ENCODE results near the gene MASP1. TPM values are rescaled to one million over a fixed set of nuclear protein-coding genes. Genes with fewer than 3 reads are reported as not detected.

MASP1 gene
- total and polyA plus RNA-seq, 2 experiments from 2014 or later: 397 to 517 TPM

DNA sequence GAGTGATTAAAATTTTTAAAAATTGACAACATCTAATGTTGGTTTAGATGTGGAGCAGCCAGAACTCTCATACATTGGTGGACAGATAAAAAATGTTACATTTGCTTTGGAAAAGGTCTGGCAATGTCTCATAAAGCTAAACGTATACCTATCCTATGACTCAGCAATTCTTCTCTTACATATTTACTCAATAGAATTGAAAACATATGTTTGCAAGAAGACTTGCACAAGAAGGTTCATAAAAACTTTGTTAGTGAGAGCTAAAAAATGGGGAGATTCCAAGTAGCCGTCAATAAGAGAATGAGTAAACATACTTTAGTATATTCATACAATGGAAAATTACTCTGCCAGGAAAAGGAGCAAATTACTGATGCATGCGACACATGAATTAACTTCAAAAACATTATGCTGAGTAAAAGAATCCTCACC is 30.0 kb downstream of the MASP1 start:
- Histone ChIP-seq H3K27ac (no peak overlapping the region), H3K4me1 (ENCODE audit: low read depth) (peaks cover 54% of the 10 kb centered on the region), H3K4me3 (no peak overlapping the region), H3K36me3 (peaks cover 54% of the 10 kb centered on the region), H3K27me3 (no peaks in the 10 kb centered on the region), H3K9me3 (ENCODE audit: low read depth) (no peaks in the 10 kb centered on the region)
- peak in 1 of 2 donors; percentile 46 for DNase-seq (ENCODE audit: low read depth in 1 of 2, low spot score in 1 of 2)
- no peak for TF ChIP-seq CTCF (IDR thresholded peaks at IDR 0.05; ENCODE audit: low read depth, low read length)

- peak; percentile 17 for TF ChIP-seq CTCF (IDR thresholded peaks at IDR 0.05; ENCODE audit: low read depth, low read length)
- peaks cover 34% of the 10 kb centered on the region for H3K4me1 ChIP-seq (ENCODE audit: low read depth)
- peaks cover 64% of the 10 kb centered on the region for H3K36me3 ChIP-seq
- H3K27ac ChIP-seq: peak overlapping the region; percentile 49
- no peak for DNase-seq (ENCODE audit: low read depth in 1 of 2, low spot score in 1 of 2)
- no peaks in the 10 kb centered on the region for H3K9me3 ChIP-seq (ENCODE audit: low read depth)
- H3K4me3 ChIP-seq: no peak overlapping the region
- no peaks in the 10 kb centered on the region for H3K27me3 ChIP-seq
Measured at GRCh38 chr3:187259171-187259570, 32.4 kb downstream of the MASP1 start.

GRCh38 chr3:187257992-187258692 is 33.4 kb downstream of the MASP1 start:
- Histone ChIP-seq H3K9me3 (ENCODE audit: low read depth) (no peaks in the 10 kb centered on the region), H3K4me1 (ENCODE audit: low read depth) (peaks cover 24% of the 10 kb centered on the region), H3K27ac (no peak overlapping the region), H3K36me3 (peaks cover 71% of the 10 kb centered on the region), H3K4me3 (no peak overlapping the region), H3K27me3 (no peaks in the 10 kb centered on the region)
- TF ChIP-seq CTCF (IDR thresholded peaks at IDR 0.05; ENCODE audit: low read depth, low read length): no peak
- DNase-seq (ENCODE audit: low read depth in 1 of 2, low spot score in 1 of 2): no peak

GRCh38 chr3:187257471-187257870 is 34.1 kb downstream of the MASP1 start:
- DNase-seq (ENCODE audit: low read depth in 1 of 2, low spot score in 1 of 2): no peak
- TF ChIP-seq CTCF (IDR thresholded peaks at IDR 0.05; ENCODE audit: low read depth, low read length): no peak
- Histone ChIP-seq H3K36me3 (peaks cover 75% of the 10 kb centered on the region), H3K9me3 (ENCODE audit: low read depth) (no peaks in the 10 kb centered on the region), H3K27me3 (no peaks in the 10 kb centered on the region), H3K4me3 (no peak overlapping the region), H3K4me1 (ENCODE audit: low read depth) (peaks cover 17% of the 10 kb centered on the region), H3K27ac (no peak overlapping the region)

DNA sequence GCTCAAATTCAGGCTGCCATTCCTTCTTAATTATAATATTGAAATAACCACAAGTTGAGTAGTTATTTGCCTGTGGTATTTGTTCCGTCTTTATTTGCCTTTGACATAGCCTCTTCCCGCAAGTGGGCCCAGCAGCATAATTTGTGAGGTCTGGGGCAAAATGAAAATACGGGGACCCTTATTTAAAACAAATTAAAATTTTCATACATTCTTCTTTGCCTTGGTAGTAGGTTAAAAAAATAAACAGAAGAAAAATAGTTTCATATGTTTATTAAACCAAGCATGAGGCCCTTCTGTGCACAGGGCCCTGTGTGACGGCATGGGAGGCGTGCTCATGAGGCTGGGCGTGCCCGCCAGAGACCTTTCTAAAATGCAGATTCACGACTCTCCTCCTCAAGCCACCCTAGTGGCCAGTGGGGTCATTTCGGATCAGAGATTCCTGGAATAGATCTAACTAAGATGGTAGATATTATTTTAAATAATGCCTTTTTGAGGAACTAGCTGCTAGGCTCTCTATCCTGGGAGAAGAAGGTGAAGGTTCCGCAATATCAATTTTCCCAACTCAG is 35.4 kb downstream of the MASP1 start:
- Histone ChIP-seq H3K36me3 (peaks cover 74% of the 10 kb centered on the region), H3K4me3 (no peak overlapping the region), H3K4me1 (ENCODE audit: low read depth) (peaks cover 13% of the 10 kb centered on the region), H3K9me3 (ENCODE audit: low read depth) (no peaks in the 10 kb centered on the region), H3K27ac (no peak overlapping the region), H3K27me3 (no peaks in the 10 kb centered on the region)
- DNase-seq (ENCODE audit: low read depth in 1 of 2, low spot score in 1 of 2): no peak
- TF ChIP-seq CTCF (IDR thresholded peaks at IDR 0.05; ENCODE audit: low read depth, low read length): no peak
